Ectodermal cell (in vitro differentiated cells): Measurements from ENCODE around the gene CD164L2.
A peak's percentile ranks its signal among the peaks of the same experiment; 100 is the strongest.

Experiments
- H3K27ac ChIP-seq: 2 replicates; pipeline ENCODE4 v1.7.0; 2013; ENCODE audit warnings: mild to moderate bottlenecking, low read depth, low read length; ENCODE audit not compliant: insufficient read depth, poor library complexity, severe bottlenecking
- H3K27me3 ChIP-seq: 2 replicates; pipeline ENCODE4 v1.7.0; 2013; ENCODE audit warnings: mild to moderate bottlenecking, low read length; ENCODE audit not compliant: insufficient read depth, control insufficient read depth, poor library complexity, severe bottlenecking
- H3K36me3 ChIP-seq: one replicate; pipeline ENCODE4 v1.7.0; 2013; ENCODE audit warnings: low read length; ENCODE audit not compliant: control insufficient read depth, insufficient read depth
- H3K4me1 ChIP-seq: one replicate; pipeline ENCODE4 v1.7.0; 2013; ENCODE audit warnings: low read length; ENCODE audit not compliant: control insufficient read depth, insufficient read depth
- H3K4me3 ChIP-seq: 2 replicates; pipeline ENCODE4 v1.7.0; 2013; ENCODE audit warnings: low read depth, low read length, control low read depth; ENCODE audit not compliant: insufficient read depth
- H3K9me3 ChIP-seq: 2 replicates; pipeline ENCODE4 v1.7.0; 2013; ENCODE audit warnings: mild to moderate bottlenecking, low read length, moderate library complexity; ENCODE audit not compliant: control insufficient read depth
- WGBS, 2 experiments: methylation state at CpG; one replicate each; pipeline ENCODE4 v1.1.7; 2013; ENCODE audit warnings: missing lambda C conversion rate in 2 of 2; 5-methylcytosine and 5-hydroxymethylcytosine counted together

Gene CD164L2

GRCh38 chr1:27346991-27347624 is 36.0 kb downstream of the CD164L2 start:
- Histone ChIP-seq H3K4me3 (no peak overlapping the region), H3K27me3 (peaks cover 16% of the 10 kb centered on the region), H3K36me3 (peaks cover 3% of the 10 kb centered on the region), H3K9me3 (no peaks in the 10 kb centered on the region), H3K27ac (no peak overlapping the region), H3K4me1 (peaks cover 23% of the 10 kb centered on the region)
- 93 to 95% methylated on average over 14 of the region's 14 CpGs for WGBS, 2 experiments

- 93 to 95% methylated on average over 7 of the region's 8 CpGs for WGBS, 2 experiments
- Histone ChIP-seq H3K27ac (no peak overlapping the region), H3K9me3 (no peaks in the 10 kb centered on the region), H3K4me3 (no peak overlapping the region), H3K27me3 (peaks cover 16% of the 10 kb centered on the region), H3K36me3 (peaks cover 3% of the 10 kb centered on the region), H3K4me1 (peaks cover 30% of the 10 kb centered on the region)
These were observed 36.8 kb downstream of the CD164L2 start for GRCh38 chr1:27346357-27346756.

GRCh38 chr1:27345272-27345671 is 37.9 kb downstream of the CD164L2 start:
- Histone ChIP-seq H3K4me1 (peaks cover 35% of the 10 kb centered on the region), H3K27me3 (peaks cover 10% of the 10 kb centered on the region), H3K27ac (no peak overlapping the region), H3K4me3 (no peak overlapping the region), H3K9me3 (no peaks in the 10 kb centered on the region), H3K36me3 (peaks cover 3% of the 10 kb centered on the region)
- WGBS, 2 experiments: 96 to 98% methylated on average over 12 of the region's 12 CpGs

GRCh38 chr1:27343639-27344025 is 39.5 kb downstream of the CD164L2 start:
- Histone ChIP-seq H3K27me3 (no peaks in the 10 kb centered on the region), H3K9me3 (no peaks in the 10 kb centered on the region), H3K4me1 (peaks cover 43% of the 10 kb centered on the region), H3K4me3 (no peak overlapping the region), H3K36me3 (peaks cover 3% of the 10 kb centered on the region), H3K27ac (no peak overlapping the region)
- WGBS, 2 experiments: 92% methylated on average over 5 of the region's 5 CpGs

DNA sequence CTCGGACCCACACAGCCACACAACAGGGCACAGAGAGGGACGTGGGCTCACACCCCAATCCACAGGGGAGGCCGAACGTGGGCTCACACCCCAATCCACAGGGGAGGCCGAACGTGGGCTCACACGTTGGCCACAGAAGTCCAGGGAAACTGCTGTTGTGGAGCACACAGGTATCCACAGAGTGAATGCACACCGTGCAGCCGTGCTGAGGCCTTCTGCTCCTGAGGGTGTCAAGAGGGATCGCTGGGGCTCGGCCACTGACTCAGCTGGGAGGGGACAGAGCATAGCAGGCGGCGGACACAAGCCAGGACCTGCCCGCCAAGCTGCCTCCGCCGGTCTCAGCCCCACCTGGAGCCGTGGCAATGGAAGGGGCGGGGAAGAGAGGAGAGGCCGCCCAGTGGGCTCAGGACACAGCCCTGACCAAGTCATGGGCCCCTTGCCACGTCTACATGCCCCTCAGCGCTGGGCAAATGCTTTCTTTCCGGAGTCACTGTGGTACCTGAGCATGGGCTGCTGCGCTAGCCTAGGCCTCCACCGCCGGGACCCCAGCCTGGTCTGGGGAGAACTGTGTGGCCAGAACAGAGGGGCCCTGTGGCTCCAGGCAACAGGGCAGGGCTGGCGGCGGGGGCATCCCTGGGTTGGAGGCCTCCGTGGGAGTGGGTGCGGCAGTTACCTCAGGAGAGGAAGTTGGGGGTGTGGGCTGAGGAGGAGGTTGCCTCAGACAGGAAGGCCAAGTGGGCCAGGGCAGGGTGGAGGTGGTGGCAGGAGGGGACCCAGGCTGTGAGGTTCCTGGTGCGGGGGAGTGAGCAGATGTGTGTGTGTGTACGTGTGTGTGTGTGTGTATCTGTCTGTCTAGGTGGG is 40.1 kb downstream of the CD164L2 start:
- peaks cover 3% of the 10 kb centered on the region for H3K36me3 ChIP-seq
- peak overlapping the region; percentile 1 for H3K4me3 ChIP-seq
- H3K27ac ChIP-seq: no peak overlapping the region
- 68 to 71% methylated on average over 31 of the region's 31 CpGs for WGBS, 2 experiments
- no peaks in the 10 kb centered on the region for H3K27me3 ChIP-seq
- H3K9me3 ChIP-seq: no peaks in the 10 kb centered on the region
- H3K4me1 ChIP-seq: peaks cover 43% of the 10 kb centered on the region

DNA sequence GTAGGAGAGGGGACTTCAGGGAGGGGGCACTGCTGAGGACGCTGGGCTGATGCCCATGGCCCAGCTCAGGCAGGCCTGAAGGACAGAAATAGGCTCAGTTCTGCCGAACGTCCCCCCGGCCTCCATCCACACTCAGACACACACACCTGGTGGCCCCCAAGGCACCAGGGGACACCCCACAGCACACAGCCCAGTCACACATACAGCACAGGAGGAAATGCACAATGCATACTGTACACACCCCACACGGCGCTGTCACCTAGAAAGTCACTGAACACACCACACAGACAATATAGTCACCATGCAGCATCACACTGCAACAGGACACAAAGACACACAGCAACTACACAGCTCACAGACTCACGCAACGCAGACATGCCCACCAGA is 40.7 kb downstream of the CD164L2 start:
- H3K4me3 ChIP-seq: peak overlapping the region; percentile 29
- H3K27ac ChIP-seq: no peak overlapping the region
- WGBS, 2 experiments: 75 to 82% methylated on average over 8 of the region's 8 CpGs
- H3K27me3 ChIP-seq: no peaks in the 10 kb centered on the region
- H3K36me3 ChIP-seq: peaks cover 3% of the 10 kb centered on the region
- no peaks in the 10 kb centered on the region for H3K9me3 ChIP-seq
- peaks cover 43% of the 10 kb centered on the region for H3K4me1 ChIP-seq

DNA sequence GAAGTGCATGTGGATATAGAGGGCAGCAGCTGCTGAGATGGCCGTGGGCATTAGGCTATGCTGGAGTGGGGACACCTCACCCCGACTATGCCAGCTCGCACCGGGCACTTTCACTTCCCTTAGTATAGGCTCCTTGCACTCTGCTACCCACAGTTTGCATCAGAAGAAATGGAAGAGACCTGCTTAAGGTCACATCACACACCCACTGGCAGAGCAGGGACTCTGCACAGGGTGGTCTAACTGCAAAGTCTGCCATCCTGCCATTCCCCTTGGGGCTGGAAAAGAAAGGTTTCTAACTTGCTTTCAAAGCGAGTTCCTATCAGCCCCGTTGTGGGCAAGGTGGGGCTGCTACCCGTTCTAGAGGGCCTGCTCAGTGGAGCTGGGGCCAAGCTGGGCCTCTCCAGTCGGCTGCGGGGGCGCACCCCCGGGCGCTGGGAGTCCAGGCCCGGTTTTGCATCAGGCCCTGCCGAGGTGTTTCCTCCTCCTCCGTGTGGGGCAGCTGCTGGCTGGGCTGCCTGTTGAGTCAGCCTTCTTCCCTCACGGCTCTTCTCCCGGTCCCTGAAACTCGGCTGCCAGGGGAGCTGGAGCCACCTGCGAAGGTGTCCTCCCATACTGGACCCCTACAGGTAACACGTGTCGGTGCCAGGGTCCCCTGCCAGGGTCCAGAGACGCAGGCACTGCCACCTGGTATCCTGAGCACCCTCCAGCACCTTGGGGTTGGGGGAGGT is 41.4 kb downstream of the CD164L2 start, which contains the start of gene SYTL1:
TSS of gene SYTL1 (plus strand) at position 498 of the 728 bp plus-strand sequence. CDS start 3,313 bp downstream, outside the sequence.
- 24 to 26% methylated on average over 22 of the region's 22 CpGs for WGBS, 2 experiments
- Histone ChIP-seq H3K36me3 (peaks cover 3% of the 10 kb centered on the region), H3K27me3 (no peaks in the 10 kb centered on the region), H3K9me3 (no peaks in the 10 kb centered on the region), H3K4me1 (peaks cover 43% of the 10 kb centered on the region), H3K27ac (no peak within 1 kb of the TSS), H3K4me3 (peak within 1 kb of the TSS; percentile 29)

DNA sequence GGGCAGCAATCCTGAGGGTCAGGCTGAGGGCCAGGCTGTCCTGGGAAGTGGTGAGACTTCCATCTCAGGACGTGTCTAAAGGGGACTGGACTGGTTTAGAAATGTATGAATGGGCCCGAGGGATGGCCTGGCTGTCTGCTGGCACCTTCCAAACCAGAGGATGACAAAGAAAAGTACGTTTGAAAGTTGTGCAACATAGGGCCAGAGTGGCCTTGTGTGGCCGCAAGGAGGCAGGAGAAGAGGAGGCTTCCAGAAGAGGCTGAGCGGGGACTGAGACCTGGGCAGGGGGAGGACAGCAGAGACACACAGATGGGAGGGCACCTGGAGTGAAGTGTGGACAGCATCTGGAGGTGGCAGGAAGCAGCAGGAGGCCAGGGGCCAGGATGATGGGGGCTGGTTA is 43.9 kb downstream of the CD164L2 start:
- H3K4me3 ChIP-seq: no peak overlapping the region
- H3K27me3 ChIP-seq: no peaks in the 10 kb centered on the region
- no peak overlapping the region for H3K27ac ChIP-seq
- peaks cover 12% of the 10 kb centered on the region for H3K36me3 ChIP-seq
- H3K4me1 ChIP-seq: peaks cover 43% of the 10 kb centered on the region
- 76 to 81% methylated on average over 5 of the region's 5 CpGs for WGBS, 2 experiments
- no peaks in the 10 kb centered on the region for H3K9me3 ChIP-seq

DNA sequence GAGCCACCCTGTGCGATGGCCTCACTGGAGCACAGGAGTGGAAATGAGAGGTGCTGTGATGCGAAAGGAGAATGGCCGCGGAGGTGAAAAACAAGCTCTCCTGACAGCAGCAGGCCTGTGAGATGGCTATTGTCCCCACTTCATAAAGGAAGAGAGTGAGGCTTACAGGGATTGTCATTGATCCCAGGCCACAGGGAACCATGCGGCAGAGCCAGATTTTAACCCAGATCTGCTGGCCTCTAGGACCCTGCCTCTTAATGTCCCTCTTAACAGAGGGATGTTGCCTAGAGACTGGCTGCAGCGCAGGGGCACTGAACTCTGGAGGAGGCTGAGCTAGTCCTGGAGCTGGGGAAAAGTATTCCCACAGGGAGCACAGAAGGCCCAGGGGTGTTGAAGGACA is 44.4 kb downstream of the CD164L2 start:
- Histone ChIP-seq H3K36me3 (peaks cover 15% of the 10 kb centered on the region), H3K4me3 (no peak overlapping the region), H3K27me3 (no peaks in the 10 kb centered on the region), H3K9me3 (no peaks in the 10 kb centered on the region), H3K4me1 (peaks cover 43% of the 10 kb centered on the region), H3K27ac (peak overlapping the region; percentile 58)
- 52 to 56% methylated on average over 6 of the region's 6 CpGs for WGBS, 2 experiments

- Histone ChIP-seq H3K4me1 (peaks cover 23% of the 10 kb centered on the region), H3K36me3 (peaks cover 15% of the 10 kb centered on the region), H3K9me3 (no peaks in the 10 kb centered on the region), H3K27ac (no peak overlapping the region), H3K27me3 (no peaks in the 10 kb centered on the region), H3K4me3 (no peak overlapping the region)
- 95% methylated on average over 5 of the region's 5 CpGs for WGBS, 2 experiments
These were observed 46.4 kb downstream of the CD164L2 start for GRCh38 chr1:27336756-27337155.
